HG03175 (cell line): ENCODE results near the gene UBL3.
A peak's percentile ranks its signal among the peaks of the same experiment; 100 is the strongest.

Source experiments
- ATAC-seq: cut with Tn5 transposase; IDR thresholded peaks from one replicate; pipeline ENCODE4 v1.9.1; 2021; ENCODE audit warnings: mild to moderate bottlenecking, moderate library complexity; ENCODE audit not compliant: unreplicated experiment

UBL3 gene

DNA sequence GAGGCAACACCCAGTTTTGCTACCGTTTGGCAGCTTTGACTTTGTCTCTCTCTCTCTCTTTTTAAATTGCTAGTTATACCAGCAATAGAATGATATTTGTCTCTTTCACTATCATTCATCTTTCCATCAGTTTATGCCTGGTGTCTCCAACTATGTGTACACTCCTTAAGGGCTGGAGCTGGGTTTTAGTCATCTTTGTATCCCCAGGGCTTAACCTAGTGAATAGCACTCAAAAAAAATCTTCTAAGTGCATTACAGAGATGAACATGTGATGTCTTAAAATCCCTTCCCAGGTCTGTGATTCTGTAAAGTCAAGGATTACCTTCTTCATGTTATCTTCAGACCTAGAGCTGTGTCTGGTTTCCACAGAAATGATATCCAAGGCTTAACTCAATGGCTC, 7.8 kb upstream of the UBL3 start:
- no peak for ATAC-seq

GRCh38 chr13:29857085-29857484, 6.7 kb upstream of the UBL3 start:
- ATAC-seq = no peak

- no peak for ATAC-seq
Measured at GRCh38 chr13:29856426-29856825, 6.0 kb upstream of the UBL3 start.

DNA sequence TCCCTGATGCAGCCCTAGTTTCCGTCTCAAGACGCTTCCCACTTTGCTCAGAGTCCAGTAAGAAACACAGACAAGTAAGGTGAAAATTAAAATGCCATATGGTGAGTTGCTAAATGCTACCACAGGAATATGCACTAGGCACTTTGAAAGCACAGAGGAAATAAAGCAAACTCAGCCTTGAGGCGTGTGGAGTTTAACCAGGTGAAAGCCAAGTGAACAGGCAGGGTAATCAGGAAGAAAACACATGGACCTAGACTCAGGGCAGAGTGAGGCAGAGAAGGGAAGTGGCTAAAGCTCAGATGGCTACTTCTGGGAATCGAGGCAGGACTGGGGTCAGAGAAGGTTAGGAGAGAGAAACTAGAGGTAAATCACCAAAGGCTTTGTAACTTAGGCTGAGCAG, 5.4 kb upstream of the UBL3 start:
- no peak for ATAC-seq

- no peak for ATAC-seq
Measured at GRCh38 chr13:29855009-29855408, 4.6 kb upstream of the UBL3 start.

GRCh38 chr13:29853131-29853530, 2.7 kb upstream of the UBL3 start:
- no peak for ATAC-seq

- ATAC-seq = no peak
Measured at GRCh38 chr13:29852472-29853054, 2.1 kb upstream of the UBL3 start.

DNA sequence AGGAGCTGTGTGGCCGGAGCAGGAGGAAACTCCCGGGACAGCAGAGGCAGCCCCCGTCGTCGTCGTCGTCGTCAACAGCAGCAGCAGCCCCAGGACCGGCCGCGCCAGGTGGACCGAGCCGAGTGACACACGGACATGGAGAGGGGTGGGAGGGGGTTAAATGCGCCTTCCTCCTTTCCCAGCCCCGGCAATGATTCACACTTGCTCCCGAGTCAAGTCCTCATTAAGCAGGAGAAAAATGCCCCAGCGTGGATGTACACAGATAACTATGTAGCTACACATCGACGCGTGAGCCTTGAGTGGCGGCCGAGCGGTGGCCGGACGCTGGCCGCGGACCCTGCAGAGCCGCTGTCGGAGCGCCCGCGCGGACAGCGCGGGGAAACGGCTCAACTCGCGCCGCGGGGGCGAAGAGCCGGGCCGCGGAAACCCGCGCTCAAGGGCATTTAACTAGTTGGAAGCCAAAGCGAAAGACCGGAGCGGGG, 645 bp downstream of the UBL3 start:
- peak; percentile 25 for ATAC-seq

DNA sequence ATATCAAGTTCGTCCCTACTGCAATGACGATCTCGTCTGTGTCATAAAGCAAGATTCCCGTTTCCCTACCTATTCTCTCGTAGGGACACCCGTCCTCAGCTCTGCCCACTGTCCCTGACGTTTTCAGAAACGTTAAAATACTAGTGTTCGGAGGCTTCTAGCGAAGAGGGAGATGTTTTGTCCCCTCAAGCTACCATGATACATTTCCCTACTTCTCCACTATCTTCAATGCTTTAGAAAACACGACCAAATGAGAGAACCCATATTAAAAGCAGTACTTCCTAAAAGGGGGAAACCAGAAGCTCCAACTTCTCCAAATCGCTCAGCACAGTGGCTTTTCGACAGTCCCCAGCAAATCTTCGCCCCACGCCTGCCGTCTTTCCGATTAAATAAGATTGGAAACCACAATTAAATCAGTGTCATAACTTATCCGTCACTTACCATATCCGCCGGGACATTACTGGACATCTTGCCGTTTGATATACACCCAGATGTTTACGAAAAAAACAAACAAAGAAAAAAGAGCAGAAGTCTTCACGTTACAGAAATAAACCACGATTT, 1.3 kb downstream of the UBL3 start:
- ATAC-seq = no peak

GRCh38 chr13:29847501-29847983, 2.9 kb downstream of the UBL3 start:
- ATAC-seq = no peak

DNA sequence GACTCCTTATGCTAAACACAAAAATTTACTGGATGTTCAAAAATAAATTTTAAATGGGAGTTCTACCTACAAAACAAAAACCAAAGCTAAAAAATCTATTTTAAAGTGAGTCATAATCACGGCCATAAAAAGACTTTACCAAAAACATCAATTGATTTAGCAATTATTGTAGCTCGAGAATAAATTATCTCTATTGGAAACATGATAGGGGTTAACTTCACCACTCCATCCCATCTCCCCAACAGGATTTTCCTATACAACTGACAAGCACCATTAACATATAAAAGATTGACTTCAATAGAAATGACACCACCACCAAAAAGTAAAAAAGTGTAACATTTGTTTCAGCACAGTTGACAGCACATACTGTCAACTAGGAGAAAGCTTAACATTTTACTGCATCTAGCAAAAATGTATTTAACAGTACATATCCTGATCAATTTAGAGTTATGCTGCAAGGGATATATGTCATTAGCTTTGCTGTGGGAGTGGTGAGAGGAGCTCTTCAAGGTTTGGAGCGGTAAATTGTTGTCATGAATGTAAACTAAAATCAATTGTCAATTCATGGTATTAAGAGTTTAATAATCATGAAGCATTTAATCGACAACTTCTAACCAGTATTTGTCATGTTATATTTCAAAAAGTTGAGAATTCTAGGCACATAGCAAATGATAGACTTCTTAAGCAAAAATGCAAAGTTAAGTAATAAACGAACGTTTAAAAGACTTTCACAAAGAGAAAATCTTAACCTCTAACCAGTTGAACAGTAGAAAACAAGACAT, 3.8 kb downstream of the UBL3 start:
- ATAC-seq = no peak

DNA sequence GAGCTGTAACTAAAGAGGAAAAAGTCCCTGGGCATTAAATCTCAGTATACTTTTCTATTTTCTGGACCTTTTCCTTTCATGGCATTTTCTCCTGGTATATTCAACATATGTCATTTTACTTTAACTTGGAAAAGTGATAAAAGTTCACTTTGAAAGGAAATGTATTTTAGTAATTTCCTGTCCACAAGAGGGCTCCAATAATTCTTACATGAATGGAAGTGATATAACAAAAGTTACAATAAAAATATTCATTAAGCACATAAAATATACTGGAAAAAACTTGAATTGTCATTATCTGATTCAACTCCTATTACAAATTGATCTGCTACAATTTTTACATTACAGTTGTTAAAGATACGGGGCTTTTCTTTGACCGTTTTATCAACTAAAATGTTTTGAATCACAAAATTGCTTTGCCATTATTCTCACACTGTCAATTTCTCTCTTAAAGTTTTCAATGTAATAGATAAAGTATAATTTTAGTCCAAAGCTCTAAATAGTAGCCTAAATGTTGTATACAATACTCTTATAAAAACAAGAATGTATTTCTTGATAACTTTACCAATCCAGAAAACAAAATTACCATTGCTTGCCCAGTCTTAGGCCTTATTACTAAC, 4.9 kb downstream of the UBL3 start:
- ATAC-seq = no peak

DNA sequence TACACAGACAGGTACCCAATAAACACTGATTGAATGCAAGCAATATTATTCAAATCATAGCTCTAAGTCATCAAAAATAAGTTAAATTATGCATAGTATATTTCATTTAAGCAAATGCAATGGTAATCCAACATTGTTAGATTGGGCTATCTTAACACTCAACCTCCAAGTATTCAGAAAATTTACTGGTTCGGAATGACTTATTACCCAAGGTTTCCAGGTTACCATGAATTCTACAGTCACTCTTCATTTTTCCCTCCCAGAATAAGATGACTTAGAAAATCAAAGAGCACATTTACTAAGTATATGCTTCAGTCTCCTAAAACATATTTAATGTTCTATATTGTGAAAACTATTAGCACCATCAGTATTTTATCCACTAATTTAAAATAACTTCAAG, 6.0 kb downstream of the UBL3 start:
- no peak for ATAC-seq

- ATAC-seq = no peak
Measured at GRCh38 chr13:29840585-29840984, 9.8 kb downstream of the UBL3 start.

DNA sequence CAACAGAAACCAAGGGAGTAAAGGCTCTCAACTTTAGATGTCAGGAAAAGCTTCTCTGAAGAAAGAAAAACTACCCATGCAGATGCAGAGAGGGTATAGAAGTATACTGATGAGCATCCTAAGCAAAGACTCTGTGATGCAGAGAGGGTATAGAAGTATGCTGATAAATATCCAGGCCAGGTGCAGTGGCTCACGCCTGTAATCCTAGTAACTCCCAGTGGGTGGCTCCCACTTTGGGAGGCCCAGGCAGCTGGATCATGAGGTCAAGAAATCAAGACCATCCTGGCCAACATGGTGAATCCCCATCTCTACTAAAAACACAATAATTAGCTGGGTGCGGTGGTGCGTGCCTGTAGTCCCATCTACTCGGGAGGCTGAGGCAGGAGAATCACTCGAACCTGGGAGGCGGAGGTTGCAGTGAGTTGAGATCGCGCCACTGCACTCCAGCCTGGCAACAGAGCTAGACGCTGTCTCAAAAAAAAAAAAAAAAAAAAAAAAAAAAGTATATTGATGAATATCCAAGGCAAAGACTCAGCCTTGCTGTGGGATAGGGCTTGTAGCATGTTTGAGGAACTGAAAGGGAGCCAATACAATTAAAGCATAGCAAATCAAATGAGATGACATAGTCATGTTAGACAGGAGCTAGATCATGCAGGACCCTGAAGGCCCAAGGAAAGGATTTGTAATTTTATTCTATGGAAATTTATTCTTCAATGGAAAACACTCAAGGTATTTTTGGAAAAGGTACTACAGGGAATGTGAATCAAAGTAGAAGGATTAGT, 14.9 kb downstream of the UBL3 start:
- no peak for ATAC-seq

- ATAC-seq = no peak
Measured at GRCh38 chr13:29832761-29833298, 17.6 kb downstream of the UBL3 start.

GRCh38 chr13:29830000-29830399, 20.4 kb downstream of the UBL3 start:
- no peak for ATAC-seq

DNA sequence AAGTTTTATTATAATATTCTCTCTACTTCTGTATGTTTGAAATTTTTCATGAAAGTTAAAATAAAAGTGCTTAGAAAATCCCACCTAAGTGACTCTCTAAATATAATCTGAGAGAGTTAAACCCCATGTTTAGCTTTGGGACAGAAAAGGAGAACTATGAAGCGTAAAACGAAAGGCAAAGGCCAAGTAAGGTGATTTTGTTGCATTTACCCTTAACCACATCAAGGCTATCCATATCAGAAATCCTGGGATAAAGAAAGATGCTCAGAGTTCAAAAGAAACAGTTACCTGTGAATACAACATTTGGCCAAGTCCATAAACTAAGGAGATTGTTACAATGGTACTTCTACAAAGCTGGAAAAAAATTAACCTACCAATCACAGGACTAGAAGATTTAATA, 31.3 kb downstream of the UBL3 start:
- no peak for ATAC-seq

GRCh38 chr13:29817604-29818378, 32.6 kb downstream of the UBL3 start:
- peak; percentile 99 for ATAC-seq

DNA sequence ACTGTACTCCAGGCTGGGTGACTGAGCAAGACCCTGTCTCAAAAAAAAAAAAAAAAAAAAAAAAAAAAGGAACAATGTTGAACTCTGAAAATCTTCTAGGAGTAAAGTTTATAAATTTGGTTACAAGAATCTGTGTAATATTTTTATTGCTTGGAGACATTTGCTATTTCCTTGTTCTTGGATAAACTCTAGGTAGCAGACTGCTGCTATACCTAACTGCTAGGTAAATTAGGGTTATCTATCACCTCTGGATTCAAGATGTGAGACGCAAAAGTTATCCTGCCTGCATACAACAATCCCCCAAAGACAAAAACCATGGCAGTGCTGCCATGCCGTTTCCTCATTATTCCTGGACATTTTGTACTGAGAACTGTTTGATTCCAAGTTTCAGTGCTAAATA, 33.7 kb downstream of the UBL3 start:
- no peak for ATAC-seq
